Stomach (tissue), 9 donors: ENCODE measurements around the gene ARHGAP26. TPM values are rescaled to one million over a fixed set of nuclear protein-coding genes. Genes with fewer than 3 reads are reported as not detected.

Experiments used
- DNase-seq, 2 donors: peaks; one replicate each; pipeline versions ENCODE4 v3.0.0 to v3.0.0-alpha.2; 2013 to 2019
- H3K27ac ChIP-seq, 5 donors: fragments of 200-600 bp in 4 of 5; sonication (generic) in 4 of 5; one replicate each; pipeline ENCODE4 v1.5.1; 2013 to 2019; ENCODE audit warnings: mild to moderate bottlenecking in 1 of 5, moderate library complexity in 1 of 5
- H3K27me3 ChIP-seq, 3 donors: fragments of 200-600 bp; sonication (generic); one replicate each; pipeline ENCODE4 v1.5.1; 2017 to 2019; ENCODE audit warnings: mixed run types in 1 of 3
- H3K36me3 ChIP-seq, 4 donors: fragments of 200-600 bp; sonication (generic); 1 replicate in 3 of 4; 2 replicates in 1 of 4; pipeline ENCODE4 v1.5.1; 2016 to 2019
- H3K4me1 ChIP-seq, 4 donors: fragments of 200-600 bp; sonication (generic); one replicate each; pipeline ENCODE4 v1.5.1; 2016 to 2019
- H3K4me3 ChIP-seq, 4 donors: fragments of 200-600 bp; sonication (generic) in 3 of 4; one replicate each; pipeline ENCODE4 v1.5.1; 2016 to 2019; ENCODE audit warnings: mild to moderate bottlenecking in 1 of 4
- H3K9me3 ChIP-seq, 4 donors: fragments of 200-600 bp; sonication (generic); one replicate each; pipeline ENCODE4 v1.5.1; 2016 to 2019
- EP300 ChIP-seq: sonication (generic); formaldehyde crosslinking; IDR thresholded peaks from one replicate; pipeline ENCODE4 v1.6.1; 2017; ENCODE audit warnings: antibody characterized with exemption
- POLR2A ChIP-seq, 4 donors: fragments of 450-650 bp; IDR thresholded peaks; one replicate each; pipeline ENCODE4 v1.6.1; 2016; ENCODE audit warnings: antibody characterized with exemption in 4 of 4, control low read depth in 2 of 4, mild to moderate bottlenecking in 1 of 4, moderate library complexity in 1 of 4
- POLR2AphosphoS5 ChIP-seq, 3 donors: sonication (generic); formaldehyde crosslinking; IDR thresholded peaks; one replicate each; pipeline ENCODE4 v1.6.1; 2016; ENCODE audit warnings: antibody characterized with exemption in 3 of 3
- WGBS, 5 donors: extraction: QIAGEN DNeasy Blood & Tissue Kit in 3 of 5; methylation state at CpG; one replicate each; pipeline versions ENCODE4 v1.1.5 to v1.1.7; 2013 to 2018; 5-methylcytosine and 5-hydroxymethylcytosine counted together
- intact Hi-C: fragments of 100-400 bp; cut with DNase I; formaldehyde crosslinking; loops from one replicate; pipeline ENCODE4 v1.15.1; 2023; ENCODE audit warnings: low total_unique reads
- polyA plus RNA-seq, 3 donors: library from polyadenylated mRNA; stranded (reverse); fragments of 200-250 nt; gene quantifications; one replicate each; pipeline ENCODE4 v1.2.3, GENCODE V29; 2013
- total RNA-seq, 5 donors: library from RNA; depleted of rRNA; stranded (reverse); fragments of >200 nt; gene quantifications; one replicate each; pipeline versions ENCODE4 v1.1.0 to v1.2.3, GENCODE V29; 2014 to 2016
- TF ChIP-seq, protein P1 (sequence below), 7 experiments: fragments of 450-650 bp in 4 of 7; fragments of 200-600 bp in 3 of 7; sonication (generic) in 3 of 7; IDR thresholded peaks; one replicate each; pipeline ENCODE4 v1.5.1; 2016 to 2019; ENCODE audit warnings: antibody characterized with exemption in 7 of 7, control low read depth in 2 of 7, mild to moderate bottlenecking in 1 of 7
- donor health status: healthy with polysubstance abuse.
- donor health status: Bipolar disorder and iron deficiency.
- donor health status: healthy.

ARHGAP26 gene
- total and polyA plus RNA-seq, 8 donors, result 4.0 to 115 (median 34.1) TPM

DNA sequence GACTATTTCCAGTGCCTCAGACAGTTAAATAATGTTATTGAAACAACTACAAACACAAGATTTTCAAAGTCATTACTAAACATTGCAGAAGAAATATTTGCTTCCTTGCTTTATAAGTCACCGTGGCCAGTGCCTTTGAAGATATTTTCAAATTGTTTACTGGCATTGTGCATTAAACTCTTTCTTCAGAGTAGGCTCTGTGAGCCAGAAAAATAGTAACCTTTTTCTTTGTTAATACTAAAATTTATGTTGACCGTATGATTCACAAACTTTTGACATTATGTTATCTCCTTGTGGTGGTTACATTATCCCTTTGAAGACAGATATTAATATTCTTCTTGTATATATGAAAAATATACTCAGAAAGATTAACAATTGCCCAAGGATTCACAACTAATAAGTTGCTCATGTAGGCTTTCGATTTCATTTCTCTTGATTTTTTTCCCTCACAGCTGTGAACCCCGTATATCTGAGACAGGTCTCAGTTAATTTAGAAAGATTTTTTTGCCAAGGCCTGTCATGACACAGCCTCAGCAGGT lies 493.2 kb downstream of the ARHGAP26 start:
- 57 to 74% (median 70%) methylated on average over 4 of the region's 4 CpGs for WGBS, 5 donors
- intact Hi-C loops, result no loop called here
- Histone ChIP-seq H3K9me3 (peaks cover 0 to 6% (median 0%) of the 10 kb centered on the region in 4 donors), H3K36me3 (no peaks in the 10 kb centered on the region), H3K4me3 (no peak overlapping the region), H3K27ac (no peak overlapping the region), H3K27me3 (no peaks in the 10 kb centered on the region), H3K4me1 (no peaks in the 10 kb centered on the region)
- no peak for TF ChIP-seq POLR2A (IDR thresholded peaks at IDR 0.05)
- no peak for TF ChIP-seq POLR2AphosphoS5 (IDR thresholded peaks at IDR 0.05)
- TF ChIP-seq, protein P1, sequence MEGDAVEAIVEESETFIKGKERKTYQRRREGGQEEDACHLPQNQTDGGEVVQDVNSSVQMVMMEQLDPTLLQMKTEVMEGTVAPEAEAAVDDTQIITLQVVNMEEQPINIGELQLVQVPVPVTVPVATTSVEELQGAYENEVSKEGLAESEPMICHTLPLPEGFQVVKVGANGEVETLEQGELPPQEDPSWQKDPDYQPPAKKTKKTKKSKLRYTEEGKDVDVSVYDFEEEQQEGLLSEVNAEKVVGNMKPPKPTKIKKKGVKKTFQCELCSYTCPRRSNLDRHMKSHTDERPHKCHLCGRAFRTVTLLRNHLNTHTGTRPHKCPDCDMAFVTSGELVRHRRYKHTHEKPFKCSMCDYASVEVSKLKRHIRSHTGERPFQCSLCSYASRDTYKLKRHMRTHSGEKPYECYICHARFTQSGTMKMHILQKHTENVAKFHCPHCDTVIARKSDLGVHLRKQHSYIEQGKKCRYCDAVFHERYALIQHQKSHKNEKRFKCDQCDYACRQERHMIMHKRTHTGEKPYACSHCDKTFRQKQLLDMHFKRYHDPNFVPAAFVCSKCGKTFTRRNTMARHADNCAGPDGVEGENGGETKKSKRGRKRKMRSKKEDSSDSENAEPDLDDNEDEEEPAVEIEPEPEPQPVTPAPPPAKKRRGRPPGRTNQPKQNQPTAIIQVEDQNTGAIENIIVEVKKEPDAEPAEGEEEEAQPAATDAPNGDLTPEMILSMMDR (IDR thresholded peaks at IDR 0.05), result no peak
- TF ChIP-seq EP300, result no peak
- DNase-seq, result no peak

DNA sequence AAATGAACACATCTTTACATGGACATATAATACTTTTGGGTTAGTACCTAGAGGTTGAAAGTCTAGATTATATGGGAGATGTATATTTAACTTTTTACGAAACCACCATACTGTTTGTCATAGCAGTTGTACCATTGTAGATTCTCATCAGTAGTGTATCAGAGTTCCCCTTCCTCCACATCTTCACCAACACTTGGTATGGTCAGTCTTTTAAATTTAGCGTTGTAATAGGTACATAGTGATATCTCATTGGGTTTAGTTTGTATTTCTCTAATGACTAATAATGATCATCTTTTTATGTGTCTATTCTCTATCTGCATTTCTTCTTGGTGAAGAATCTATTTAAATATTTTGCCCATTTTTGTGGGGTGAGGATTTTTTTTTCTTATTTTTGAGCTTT lies 495.8 kb downstream of the ARHGAP26 start:
- no peak for DNase-seq
- WGBS, 5 donors, result 94 to 100% (median 98%) methylated on average over 2 of the region's 2 CpGs
- Histone ChIP-seq H3K27ac (no peak overlapping the region), H3K36me3 (no peaks in the 10 kb centered on the region), H3K4me3 (no peak overlapping the region), H3K27me3 (no peaks in the 10 kb centered on the region), H3K4me1 (no peaks in the 10 kb centered on the region), H3K9me3 (peaks cover 0 to 10% (median 3%) of the 10 kb centered on the region in 4 donors)
- intact Hi-C loops, result no loop called here
- TF ChIP-seq POLR2AphosphoS5 (IDR thresholded peaks at IDR 0.05) (no peak), POLR2A (IDR thresholded peaks at IDR 0.05) (no peak), EP300 (no peak)
- TF ChIP-seq, protein P1 (IDR thresholded peaks at IDR 0.05), result no peak

DNA sequence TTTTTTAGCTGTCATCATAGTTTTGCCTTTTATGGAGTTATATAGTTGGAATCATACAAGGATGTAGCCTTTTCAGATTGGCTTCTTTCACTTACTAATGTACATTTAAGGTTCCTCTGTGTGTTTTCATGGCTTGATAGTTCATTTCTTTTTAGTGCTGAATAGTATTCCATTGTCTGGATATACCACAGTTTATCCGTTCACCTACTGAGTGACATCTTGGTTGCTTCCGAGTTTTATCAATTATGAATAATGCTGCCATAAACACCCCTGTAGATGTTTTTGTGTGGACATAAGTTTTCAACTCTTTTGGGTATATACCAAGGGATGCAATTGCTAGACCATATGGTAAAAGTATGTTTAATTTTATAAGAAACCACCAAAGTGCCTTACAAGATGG lies 497.0 kb downstream of the ARHGAP26 start:
- H3K4me1 ChIP-seq, result no peaks in the 10 kb centered on the region
- no peaks in the 10 kb centered on the region for H3K36me3 ChIP-seq
- 95 to 99% (median 97%) methylated on average over 2 of the region's 2 CpGs for WGBS, 5 donors
- DNase-seq, result no peak
- intact Hi-C loops, result no loop called here
- TF ChIP-seq EP300 (no peak), POLR2A (IDR thresholded peaks at IDR 0.05) (no peak), POLR2AphosphoS5 (IDR thresholded peaks at IDR 0.05) (no peak)
- TF ChIP-seq, protein P1 (IDR thresholded peaks at IDR 0.05), result no peak
- H3K4me3 ChIP-seq, result no peak overlapping the region
- no peak overlapping the region for H3K27ac ChIP-seq
- H3K9me3 ChIP-seq, result peaks cover 0 to 10% (median 3%) of the 10 kb centered on the region in 4 donors
- H3K27me3 ChIP-seq, result no peaks in the 10 kb centered on the region

DNA sequence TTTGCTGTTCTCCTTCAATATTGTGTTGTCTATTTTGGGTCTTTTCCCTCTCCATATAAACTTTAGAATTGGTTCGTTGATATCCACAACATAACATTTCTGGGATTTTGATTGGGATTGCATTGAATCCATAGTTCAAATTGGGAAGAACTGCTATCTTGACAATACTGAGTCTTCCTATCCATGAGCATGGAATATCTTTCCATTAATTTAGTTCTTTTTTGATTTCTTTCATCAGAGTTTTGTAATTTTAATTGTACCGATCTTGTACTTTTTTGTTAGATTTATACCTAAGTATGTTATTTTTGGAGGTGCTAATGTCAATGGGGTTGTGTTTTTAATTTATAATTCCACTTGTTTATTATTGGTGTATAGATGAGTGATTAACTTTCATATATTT lies 498.2 kb downstream of the ARHGAP26 start:
- Histone ChIP-seq H3K4me1 (no peaks in the 10 kb centered on the region), H3K4me3 (no peak overlapping the region), H3K27me3 (no peaks in the 10 kb centered on the region), H3K9me3 (peaks cover 0 to 10% (median 3%) of the 10 kb centered on the region in 4 donors), H3K36me3 (no peaks in the 10 kb centered on the region), H3K27ac (no peak overlapping the region)
- WGBS, 5 donors, result 96 to 99% (median 97%) methylated on average over 2 of the region's 2 CpGs
- intact Hi-C loops, result no loop called here
- DNase-seq, result no peak
- no peak for TF ChIP-seq POLR2A (IDR thresholded peaks at IDR 0.05)
- TF ChIP-seq EP300, result no peak
- TF ChIP-seq, protein P1 (IDR thresholded peaks at IDR 0.05), result no peak
- TF ChIP-seq POLR2AphosphoS5 (IDR thresholded peaks at IDR 0.05), result no peak
